ENCODE measurements around the gene TSC1. TPM values are rescaled to one million over a fixed set of nuclear protein-coding genes. Genes with fewer than 3 reads are reported as not detected.

The TSC1 gene
- total and polyA plus RNA-seq, 2 experiments from 2014 or later: 19.5 to 47.8 TPM

DNA sequence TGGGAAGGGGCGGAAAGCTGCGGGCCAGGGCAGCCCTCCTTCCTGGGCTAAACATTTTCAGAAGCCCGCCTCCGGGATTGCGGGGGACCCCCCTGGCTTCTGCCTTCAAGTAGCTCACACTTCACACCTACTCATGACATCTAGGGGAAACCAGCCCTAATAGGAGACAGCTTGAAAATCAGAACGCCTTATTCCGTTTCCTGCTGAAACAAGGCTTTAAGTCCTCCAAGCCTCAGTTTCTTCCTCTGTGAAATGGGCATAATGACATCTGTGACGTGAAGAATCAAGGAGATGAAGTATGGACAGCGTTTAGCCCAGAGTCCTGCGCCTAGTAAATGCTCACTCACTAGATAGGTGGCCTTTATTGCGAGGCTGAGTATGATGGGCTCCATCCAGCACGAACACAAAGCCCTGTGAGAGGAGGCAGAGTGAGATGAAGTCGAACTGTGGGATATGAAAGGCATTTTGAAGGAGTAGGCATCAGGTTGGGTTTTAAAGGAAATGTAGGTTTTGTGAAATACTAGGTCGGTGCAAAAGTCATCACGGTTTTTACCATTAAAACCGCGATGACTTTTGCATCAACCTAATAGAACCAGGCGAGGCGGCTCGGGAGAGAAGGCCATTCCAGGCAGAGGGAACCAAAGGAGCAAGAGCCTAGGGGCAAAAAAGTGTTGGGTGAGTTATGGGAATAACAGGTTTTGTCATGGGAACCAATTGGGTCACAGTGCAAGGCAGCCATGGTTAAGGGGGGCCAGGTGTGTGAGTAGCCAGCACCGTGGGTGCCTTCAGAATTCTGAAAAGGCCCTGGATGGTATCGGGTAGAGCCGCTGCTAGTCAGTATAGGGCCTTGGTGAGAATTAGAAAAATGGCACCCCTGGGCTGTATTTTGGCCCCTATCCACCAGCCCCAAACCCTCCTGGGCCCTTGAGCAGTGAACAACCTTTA lies 1.0 kb upstream of the TSC1 start:
- no peaks in the 10 kb centered on the region for H3K27me3 ChIP-seq
- TF ChIP-seq EZH2 (IDR thresholded peaks at IDR 0.05; ENCODE audit: borderline replicate concordance): no peak
- TF ChIP-seq CTCF (IDR thresholded peaks at IDR 0.05; ENCODE audit: poor library complexity): no peak
- H3K36me3 ChIP-seq (replicated peaks; ENCODE audit: insufficient read depth, low read depth): no peaks in the 10 kb centered on the region
- 69% methylated on average over 23 of the region's 23 CpGs for whole genome bisulfite sequencing (ENCODE audit: low lambda C conversion rate, missing lambda C conversion rate)
- no peak for DNase-seq (ENCODE audit: low spot score)
- no peaks in the 10 kb centered on the region for H3K9me3 ChIP-seq (ENCODE audit: low read depth)
- peak overlapping the region; percentile 83 for H3K4me2 ChIP-seq
- peak overlapping the region; percentile 97 for H3K27ac ChIP-seq
- peak overlapping the region; percentile 57 for H3K4me3 ChIP-seq
- peak overlapping the region; percentile 90 for H2AFZ ChIP-seq
- no peaks in the 10 kb centered on the region for H4K20me1 ChIP-seq (ENCODE audit: insufficient read depth, poor library complexity, severe bottlenecking)
- H3K79me2 ChIP-seq: peaks cover 39% of the 10 kb centered on the region
- no peaks in the 10 kb centered on the region for H3K9me2 ChIP-seq (replicated peaks; ENCODE audit: insufficient read depth)
- H3K4me1 ChIP-seq (ENCODE audit: insufficient read depth): peaks cover 12% of the 10 kb centered on the region

DNA sequence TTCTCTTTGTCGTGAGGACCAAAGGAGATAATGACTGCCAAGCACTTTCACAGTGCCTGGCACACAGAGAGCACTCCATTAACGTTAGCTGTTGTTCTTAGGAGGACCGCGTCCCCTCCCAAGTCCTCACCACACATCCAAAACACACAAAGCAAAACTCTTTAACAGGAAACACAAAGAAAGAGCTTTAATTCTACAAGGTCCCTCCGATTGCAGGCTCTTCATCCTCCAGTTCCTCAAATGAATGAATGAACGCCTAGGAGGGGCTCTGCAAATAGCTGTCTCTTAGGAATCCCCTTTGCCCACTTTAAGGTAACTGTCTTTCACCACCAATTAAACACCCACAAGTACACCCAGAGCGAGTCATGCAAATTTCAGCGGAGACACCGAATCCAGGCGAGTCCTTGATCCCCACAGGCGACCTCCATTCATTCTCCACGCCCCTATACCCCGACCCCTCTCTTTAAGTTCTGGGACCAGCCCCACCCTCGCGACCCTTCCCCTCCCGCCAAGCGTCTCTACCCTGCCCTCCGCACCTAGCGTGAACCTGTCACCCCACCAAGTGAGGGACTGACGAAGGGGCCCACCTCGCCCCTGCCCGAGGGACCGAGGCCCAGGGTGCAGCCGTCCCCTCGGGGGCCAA lies 644 bp downstream of the TSC1 start:
- Histone ChIP-seq H3K9me3 (ENCODE audit: low read depth) (no peaks in the 10 kb centered on the region), H3K27ac (peak overlapping the region; percentile 97), H3K27me3 (no peaks in the 10 kb centered on the region), H4K20me1 (ENCODE audit: insufficient read depth, poor library complexity, severe bottlenecking) (peaks cover 4% of the 10 kb centered on the region), H3K4me2 (peak overlapping the region; percentile 94), H3K79me2 (peaks cover 55% of the 10 kb centered on the region), H2AFZ (peak overlapping the region; percentile 17), H3K9me2 (replicated peaks; ENCODE audit: insufficient read depth) (no peaks in the 10 kb centered on the region), H3K4me1 (ENCODE audit: insufficient read depth) (peaks cover 12% of the 10 kb centered on the region), H3K36me3 (replicated peaks; ENCODE audit: insufficient read depth, low read depth) (no peaks in the 10 kb centered on the region), H3K4me3 (peak overlapping the region; percentile 30)
- peak; percentile 21 for DNase-seq (ENCODE audit: low spot score)
- TF ChIP-seq CTCF (IDR thresholded peaks at IDR 0.05; ENCODE audit: poor library complexity): no peak
- 2% methylated on average over 19 of the region's 25 CpGs for WGBS (ENCODE audit: low lambda C conversion rate, missing lambda C conversion rate)

DNA sequence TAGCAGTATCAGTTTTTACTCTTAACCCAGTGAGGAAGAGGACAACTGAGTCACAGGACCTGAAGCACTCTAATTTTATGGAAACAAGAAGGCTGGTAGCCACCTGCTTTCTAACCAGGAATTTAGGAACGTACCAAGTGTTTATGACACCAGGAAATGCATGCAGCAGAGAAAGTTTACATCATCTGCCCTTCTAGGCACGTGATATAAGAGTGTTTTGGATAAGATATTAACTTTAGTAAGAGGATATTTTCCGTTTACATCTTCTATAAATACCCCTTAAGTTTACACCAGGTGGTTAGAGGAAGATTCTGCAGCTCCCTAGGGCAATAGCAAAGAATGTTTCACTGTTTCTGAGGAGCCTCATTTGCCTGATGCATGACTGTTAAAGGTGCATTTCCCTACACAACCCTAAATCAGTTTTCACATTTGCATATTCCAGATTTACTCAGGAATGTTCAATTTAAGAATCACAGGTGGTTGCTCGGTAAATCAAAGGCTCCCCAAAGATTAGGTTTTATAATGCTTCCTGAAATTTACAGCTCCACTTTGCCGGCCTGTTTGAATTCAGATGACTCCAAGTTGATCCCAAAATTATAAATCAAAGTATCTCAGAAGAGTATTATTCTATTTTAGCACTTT lies 1.8 kb downstream of the TSC1 start:
- H3K27ac ChIP-seq: no peak overlapping the region
- WGBS (ENCODE audit: low lambda C conversion rate, missing lambda C conversion rate): 51% methylated on average over 5 of the region's 5 CpGs

More for the DNA sequence above, 1.8 kb downstream of the TSC1 start:
- H2AFZ ChIP-seq: no peak overlapping the region
- peaks cover 67% of the 10 kb centered on the region for H3K79me2 ChIP-seq
- no peak for DNase-seq (ENCODE audit: low spot score)
- H3K9me3 ChIP-seq (ENCODE audit: low read depth): no peaks in the 10 kb centered on the region
- H3K27me3 ChIP-seq: no peaks in the 10 kb centered on the region
- H3K4me3 ChIP-seq: peak overlapping the region; percentile 30
- H3K4me1 ChIP-seq (ENCODE audit: insufficient read depth): peaks cover 12% of the 10 kb centered on the region
- H3K9me2 ChIP-seq (replicated peaks; ENCODE audit: insufficient read depth): no peaks in the 10 kb centered on the region
- TF ChIP-seq CTCF (IDR thresholded peaks at IDR 0.05; ENCODE audit: poor library complexity) (no peak), EZH2 (IDR thresholded peaks at IDR 0.05; ENCODE audit: borderline replicate concordance) (no peak), EZH2phosphoT487 (IDR thresholded peaks at IDR 0.05; ENCODE audit: low read depth, severe bottlenecking, unreplicated experiment) (no peak)
- H4K20me1 ChIP-seq (ENCODE audit: insufficient read depth, poor library complexity, severe bottlenecking): peaks cover 7% of the 10 kb centered on the region
- no peaks in the 10 kb centered on the region for H3K36me3 ChIP-seq (replicated peaks; ENCODE audit: insufficient read depth, low read depth)
- H3K4me2 ChIP-seq: peak overlapping the region; percentile 94
